ENCODE results near the gene MSRB1. TPM values are rescaled to one million over a fixed set of nuclear protein-coding genes. Genes with fewer than 3 reads are reported as not detected.
A peak's percentile ranks its signal among the peaks of the same experiment; 100 is the strongest.

The MSRB1 gene
- total and polyA plus RNA-seq, 2 of the 13 experiments (the other 11 are each of a cell fraction or from before 2014, with no cell fraction given) = 32.1 to 75.4 TPM

- TF ChIP-seq, protein P1, sequence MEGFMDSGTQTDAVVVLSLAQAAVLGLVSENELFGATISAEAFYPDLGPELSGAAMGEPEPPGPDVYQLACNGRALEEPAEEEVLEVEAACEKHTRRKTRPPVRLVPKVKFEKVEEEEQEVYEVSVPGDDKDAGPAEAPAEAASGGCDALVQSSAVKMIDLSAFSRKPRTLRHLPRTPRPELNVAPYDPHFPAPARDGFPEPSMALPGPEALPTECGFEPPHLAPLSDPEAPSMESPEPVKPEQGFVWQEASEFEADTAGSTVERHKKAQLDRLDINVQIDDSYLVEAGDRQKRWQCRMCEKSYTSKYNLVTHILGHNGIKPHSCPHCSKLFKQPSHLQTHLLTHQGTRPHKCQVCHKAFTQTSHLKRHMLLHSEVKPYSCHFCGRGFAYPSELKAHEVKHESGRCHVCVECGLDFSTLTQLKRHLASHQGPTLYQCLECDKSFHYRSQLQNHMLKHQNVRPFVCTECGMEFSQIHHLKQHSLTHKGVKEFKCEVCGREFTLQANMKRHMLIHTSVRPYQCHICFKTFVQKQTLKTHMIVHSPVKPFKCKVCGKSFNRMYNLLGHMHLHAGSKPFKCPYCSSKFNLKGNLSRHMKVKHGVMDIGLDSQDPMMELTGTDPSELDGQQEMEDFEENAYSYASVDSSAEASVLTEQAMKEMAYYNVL (CRISPR knock-in tag; IDR thresholded peaks at IDR 0.05; ENCODE audit: borderline replicate concordance) = no peak; the same call in 1 of the 2 replicates
- TF ChIP-seq KAT8 (CRISPR knock-in tag; IDR thresholded peaks at IDR 0.05) = peak; percentile 15; the same call in 1 of the 2 replicates
- no peak for TF ChIP-seq ZNF20 (CRISPR knock-in tag; IDR thresholded peaks at IDR 0.05)
- TF ChIP-seq, protein P2, sequence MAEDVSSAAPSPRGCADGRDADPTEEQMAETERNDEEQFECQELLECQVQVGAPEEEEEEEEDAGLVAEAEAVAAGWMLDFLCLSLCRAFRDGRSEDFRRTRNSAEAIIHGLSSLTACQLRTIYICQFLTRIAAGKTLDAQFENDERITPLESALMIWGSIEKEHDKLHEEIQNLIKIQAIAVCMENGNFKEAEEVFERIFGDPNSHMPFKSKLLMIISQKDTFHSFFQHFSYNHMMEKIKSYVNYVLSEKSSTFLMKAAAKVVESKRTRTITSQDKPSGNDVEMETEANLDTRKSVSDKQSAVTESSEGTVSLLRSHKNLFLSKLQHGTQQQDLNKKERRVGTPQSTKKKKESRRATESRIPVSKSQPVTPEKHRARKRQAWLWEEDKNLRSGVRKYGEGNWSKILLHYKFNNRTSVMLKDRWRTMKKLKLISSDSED (CRISPR knock-in tag; IDR thresholded peaks at IDR 0.05) = no peak
- TF ChIP-seq HOXA7 (CRISPR knock-in tag; IDR thresholded peaks at IDR 0.05) = no peak
- 0 out of 2 replicates have a peak, but pooled peaks have one; percentile 40 for TF ChIP-seq KDM2A (CRISPR knock-in tag; IDR thresholded peaks at IDR 0.05; ENCODE audit: borderline replicate concordance, low read depth)
- no peak for TF ChIP-seq JDP2 (CRISPR knock-in tag; IDR thresholded peaks at IDR 0.05; ENCODE audit: borderline replicate concordance)
- TF ChIP-seq TEAD2 (CRISPR knock-in tag; IDR thresholded peaks at IDR 0.05) = no peak
- TF ChIP-seq ZNF138 (CRISPR knock-in tag; IDR thresholded peaks at IDR 0.05; ENCODE audit: low read depth) = no peak
- TF ChIP-seq RCOR2 (CRISPR knock-in tag; IDR thresholded peaks at IDR 0.05) = no peak
- TF ChIP-seq PHF8 (CRISPR knock-in tag; IDR thresholded peaks at IDR 0.05) = peak; percentile 27; the same call in 1 of the 2 replicates
- TF ChIP-seq ZNF75D (CRISPR knock-in tag; IDR thresholded peaks at IDR 0.05; ENCODE audit: borderline replicate concordance) = no peak
- TF ChIP-seq SP2 (CRISPR knock-in tag; IDR thresholded peaks at IDR 0.05) = no peak
- no peak for TF ChIP-seq ZNF276 (CRISPR knock-in tag; IDR thresholded peaks at IDR 0.05; ENCODE audit: low read depth)
- peak; percentile 33; the same call in 1 of the 2 replicates for TF ChIP-seq HOXA3 (CRISPR knock-in tag; IDR thresholded peaks at IDR 0.05)
- TF ChIP-seq TIGD3 (CRISPR knock-in tag; IDR thresholded peaks at IDR 0.05; ENCODE audit: borderline replicate concordance) = no peak
- no peak for TF ChIP-seq MYNN (CRISPR knock-in tag; IDR thresholded peaks at IDR 0.05; ENCODE audit: low read depth)
- TF ChIP-seq HOXD1 (CRISPR knock-in tag; IDR thresholded peaks at IDR 0.05) = no peak
- no peak for TF ChIP-seq ZNF512 (CRISPR knock-in tag; IDR thresholded peaks at IDR 0.05)
- TF ChIP-seq SCMH1 (CRISPR knock-in tag; IDR thresholded peaks at IDR 0.05; ENCODE audit: borderline replicate concordance) = no peak
- no peak for TF ChIP-seq ZNF660 (CRISPR knock-in tag; IDR thresholded peaks at IDR 0.05; ENCODE audit: borderline replicate concordance, low read depth)
These were observed 10.7 kb downstream of the MSRB1 start (continued) for GRCh38 chr16:1932050-1933028.

Data from HepG2 (cell line).